Stimulated activated CD8-positive, alpha-beta memory T cell treated with anti-CD3 and anti-CD28 coated beads, Interleukin-7, amount 100 ng/mL, for 48 hours (primary cell): ENCODE data around the gene TPSG1.
"Not testable (repeated sequence)": the region's sequence is repeated elsewhere in the genome, so short reads cannot be mapped to it uniquely, and the experiment has no call there.

Experiments used
- DNase-seq, 2 donors: peaks; one replicate each; pipeline ENCODE4 v3.0.0-alpha.2; 2020; ENCODE audit warnings: low read depth in 1 of 2; ENCODE audit errors: extremely low read depth in 1 of 2

Gene TPSG1

GRCh38 chr16:1225051-1225451, at the start of gene TPSG1:
Gene TPSG1, minus strand, starts transcription at chr16:1225268. Its CDS starts 16 bp downstream, at chr16:1225252.
- no peak for DNase-seq

- no peak for DNase-seq
Observed at GRCh38 chr16:1274767-1275166, 49.7 kb upstream of the TPSG1 start.

GRCh38 chr16:1273816-1274215, 48.7 kb upstream of the TPSG1 start:
- DNase-seq, result no peak

- no peak for DNase-seq
Observed at GRCh38 chr16:1272453-1273198, 47.6 kb upstream of the TPSG1 start.

GRCh38 chr16:1271724-1272413, 46.8 kb upstream of the TPSG1 start:
- DNase-seq, result not testable (repeated sequence)

- no peak for DNase-seq
Observed at GRCh38 chr16:1271380-1271723, 46.3 kb upstream of the TPSG1 start.

GRCh38 chr16:1269418-1269817, 44.4 kb upstream of the TPSG1 start:
- not testable (repeated sequence) for DNase-seq

- DNase-seq, result no peak
Observed at GRCh38 chr16:1265826-1266225, 40.8 kb upstream of the TPSG1 start.

GRCh38 chr16:1265090-1265630, 40.1 kb upstream of the TPSG1 start:
- no peak for DNase-seq

- DNase-seq, result no peak
Observed at GRCh38 chr16:1264345-1265089, 39.4 kb upstream of the TPSG1 start.

- no peak for DNase-seq
Observed at GRCh38 chr16:1263591-1264344, 38.7 kb upstream of the TPSG1 start.

- DNase-seq, result no peak
Observed at GRCh38 chr16:1262846-1263221, 37.8 kb upstream of the TPSG1 start.

GRCh38 chr16:1262210-1262845, 37.3 kb upstream of the TPSG1 start:
- no peak for DNase-seq

- DNase-seq, result no peak
Observed at GRCh38 chr16:1261131-1261892, 36.2 kb upstream of the TPSG1 start.

- no peak for DNase-seq
Observed at GRCh38 chr16:1260101-1260680, 35.1 kb upstream of the TPSG1 start.

GRCh38 chr16:1259760-1260068, 34.6 kb upstream of the TPSG1 start:
- no peak for DNase-seq

- no peak for DNase-seq
Observed at GRCh38 chr16:1258906-1259759, 34.1 kb upstream of the TPSG1 start.

GRCh38 chr16:1258225-1258600, 33.1 kb upstream of the TPSG1 start:
- no peak for DNase-seq
